ENCODE results near the gene PSMB2. TPM values are rescaled to one million over a fixed set of nuclear protein-coding genes. Genes with fewer than 3 reads are reported as not detected.

PSMB2 gene
- total and polyA plus RNA-seq, 9 donors, result 19.8 to 63.9 (median 60.2) TPM

DNA sequence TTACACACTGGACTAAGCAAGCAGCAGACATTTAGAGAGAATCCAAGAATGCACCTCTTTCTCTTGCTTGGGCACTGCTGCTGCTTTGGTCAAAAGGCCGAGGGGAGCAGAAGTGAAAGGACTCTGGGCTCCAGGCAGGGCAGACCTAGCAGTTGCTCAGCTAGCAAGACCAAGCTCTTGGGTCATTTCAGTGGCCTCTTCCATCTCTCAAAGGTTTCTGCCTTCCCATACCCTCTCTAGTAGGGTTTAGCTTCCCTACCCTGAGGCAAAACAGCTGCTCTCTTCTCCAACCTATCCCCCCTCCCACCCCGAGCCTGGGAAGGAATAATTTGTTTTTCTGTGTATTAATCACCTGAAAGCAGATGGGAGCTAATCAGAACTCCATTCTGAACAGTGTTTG is 42.4 kb downstream of the PSMB2 start:
- Histone ChIP-seq H3K27ac (ENCODE audit: low read length) (no peak overlapping the region), H3K9me3 (replicated peaks; ENCODE audit: control insufficient read depth, low read depth, low read length) (no peaks in the 10 kb centered on the region), H3K27me3 (ENCODE audit: control insufficient read depth, insufficient read depth, low read length) (no peaks in the 10 kb centered on the region), H3K4me3 (ENCODE audit: low read length) (no peak overlapping the region), H3K4me1 (ENCODE audit: control insufficient read depth, insufficient read depth, low read length) (no peaks in the 10 kb centered on the region), H3K36me3 (ENCODE audit: control insufficient read depth, insufficient read depth, low read length) (peaks cover 29% of the 10 kb centered on the region)
- DNase-seq, result no peak
- WGBS (ENCODE audit: insufficient coverage), result 69% methylated on average over 1 of the region's 2 CpGs

DNA sequence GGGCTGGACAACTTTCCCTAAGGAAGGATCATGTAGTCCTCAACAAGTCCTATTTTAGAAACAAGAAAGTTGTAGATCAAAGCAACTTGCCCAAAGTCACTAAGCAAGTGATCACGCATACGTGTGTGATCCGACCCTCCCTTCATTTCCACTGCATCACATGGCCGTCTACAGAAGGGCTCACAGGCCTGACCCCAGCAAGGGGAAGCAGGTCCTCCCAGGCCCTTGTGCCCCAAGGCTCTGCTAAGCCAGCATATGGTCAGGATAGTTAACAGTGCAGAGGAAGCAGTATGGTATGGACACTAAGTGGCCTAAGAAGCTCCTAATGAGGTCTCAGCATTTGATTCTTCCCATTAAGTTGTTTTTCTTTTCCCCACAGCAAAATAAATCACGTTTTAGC is 43.5 kb downstream of the PSMB2 start:
- H3K4me3 ChIP-seq (ENCODE audit: low read length), result no peak overlapping the region
- no peak for DNase-seq
- peaks cover 19% of the 10 kb centered on the region for H3K36me3 ChIP-seq (ENCODE audit: control insufficient read depth, insufficient read depth, low read length)
- no peaks in the 10 kb centered on the region for H3K4me1 ChIP-seq (ENCODE audit: control insufficient read depth, insufficient read depth, low read length)
- WGBS (ENCODE audit: insufficient coverage), result no CpG with 5 or more reads among the region's 5 CpGs
- H3K9me3 ChIP-seq (replicated peaks; ENCODE audit: control insufficient read depth, low read depth, low read length), result no peaks in the 10 kb centered on the region
- no peaks in the 10 kb centered on the region for H3K27me3 ChIP-seq (ENCODE audit: control insufficient read depth, insufficient read depth, low read length)
- no peak overlapping the region for H3K27ac ChIP-seq (ENCODE audit: low read length)

DNA sequence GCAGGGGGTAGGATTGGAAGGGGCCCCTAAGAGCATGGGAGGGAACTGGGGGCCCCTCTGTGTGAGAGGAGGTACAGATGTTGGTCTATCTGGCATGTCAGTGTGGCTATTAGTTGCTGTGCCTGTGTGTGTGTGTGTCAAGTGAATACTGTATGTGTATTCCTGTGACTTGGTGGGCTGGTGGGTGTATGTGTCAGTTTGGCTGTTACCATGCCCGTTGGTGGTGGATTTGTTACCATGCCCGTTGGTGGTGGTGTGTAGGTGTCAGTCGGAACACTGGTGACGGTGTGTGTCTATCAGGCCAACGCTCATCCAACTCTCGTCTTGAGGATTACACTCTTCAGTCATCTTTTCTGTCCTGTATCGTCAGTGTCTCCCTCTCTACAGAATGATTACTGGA is 45.6 kb downstream of the PSMB2 start:
- Histone ChIP-seq H3K27me3 (ENCODE audit: control insufficient read depth, insufficient read depth, low read length) (no peaks in the 10 kb centered on the region), H3K4me3 (ENCODE audit: low read length) (no peak overlapping the region), H3K4me1 (ENCODE audit: control insufficient read depth, insufficient read depth, low read length) (no peaks in the 10 kb centered on the region), H3K36me3 (ENCODE audit: control insufficient read depth, insufficient read depth, low read length) (peaks cover 8% of the 10 kb centered on the region), H3K27ac (ENCODE audit: low read length) (no peak overlapping the region), H3K9me3 (replicated peaks; ENCODE audit: control insufficient read depth, low read depth, low read length) (no peaks in the 10 kb centered on the region)
- 86% methylated on average over 4 of the region's 7 CpGs for WGBS (ENCODE audit: insufficient coverage)
- no peak for DNase-seq

DNA sequence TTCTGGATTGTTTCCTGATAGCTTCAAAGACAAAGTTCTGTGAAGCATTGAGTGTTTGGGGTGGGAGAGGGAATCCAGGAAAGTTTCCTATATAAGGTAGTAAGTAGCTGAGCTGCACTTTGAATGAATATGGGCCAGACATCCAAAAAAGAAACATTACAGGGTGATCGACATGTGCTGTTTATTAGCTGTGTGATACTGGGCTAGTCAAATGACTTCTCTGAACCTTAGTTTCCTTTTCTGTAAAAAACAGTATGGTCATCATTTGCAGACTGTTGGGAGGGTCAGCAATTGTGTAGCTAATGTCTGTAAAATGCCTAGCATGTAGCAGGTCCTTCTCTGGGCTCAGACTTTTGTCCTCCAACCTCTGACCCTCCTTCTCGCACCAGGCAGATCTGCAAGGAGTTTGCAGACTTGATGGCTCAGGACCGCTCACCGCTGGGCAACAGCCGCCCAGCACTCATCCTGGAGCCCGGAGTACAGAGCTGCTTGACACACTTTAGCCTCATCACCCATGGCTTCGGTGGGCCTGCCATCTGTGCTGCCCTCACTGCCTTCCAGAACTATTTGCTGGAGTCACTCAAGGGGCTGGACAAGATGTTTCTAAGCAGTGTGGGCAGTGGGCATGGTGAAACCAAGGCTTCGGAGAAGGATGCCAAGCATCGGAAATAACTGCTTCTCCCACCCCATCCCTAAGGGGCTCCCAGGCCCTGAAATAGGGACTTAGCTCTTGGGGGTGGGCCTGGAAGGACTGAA is 47.1 kb downstream of the PSMB2 start:
- Histone ChIP-seq H3K27ac (ENCODE audit: low read length) (no peak overlapping the region), H3K4me1 (ENCODE audit: control insufficient read depth, insufficient read depth, low read length) (no peaks in the 10 kb centered on the region), H3K36me3 (ENCODE audit: control insufficient read depth, insufficient read depth, low read length) (peaks cover 8% of the 10 kb centered on the region), H3K4me3 (ENCODE audit: low read length) (no peak overlapping the region), H3K9me3 (replicated peaks; ENCODE audit: control insufficient read depth, low read depth, low read length) (no peaks in the 10 kb centered on the region), H3K27me3 (ENCODE audit: control insufficient read depth, insufficient read depth, low read length) (no peaks in the 10 kb centered on the region)
- DNase-seq, result no peak
- WGBS (ENCODE audit: insufficient coverage), result 100% methylated on average over 5 of the region's 9 CpGs

DNA sequence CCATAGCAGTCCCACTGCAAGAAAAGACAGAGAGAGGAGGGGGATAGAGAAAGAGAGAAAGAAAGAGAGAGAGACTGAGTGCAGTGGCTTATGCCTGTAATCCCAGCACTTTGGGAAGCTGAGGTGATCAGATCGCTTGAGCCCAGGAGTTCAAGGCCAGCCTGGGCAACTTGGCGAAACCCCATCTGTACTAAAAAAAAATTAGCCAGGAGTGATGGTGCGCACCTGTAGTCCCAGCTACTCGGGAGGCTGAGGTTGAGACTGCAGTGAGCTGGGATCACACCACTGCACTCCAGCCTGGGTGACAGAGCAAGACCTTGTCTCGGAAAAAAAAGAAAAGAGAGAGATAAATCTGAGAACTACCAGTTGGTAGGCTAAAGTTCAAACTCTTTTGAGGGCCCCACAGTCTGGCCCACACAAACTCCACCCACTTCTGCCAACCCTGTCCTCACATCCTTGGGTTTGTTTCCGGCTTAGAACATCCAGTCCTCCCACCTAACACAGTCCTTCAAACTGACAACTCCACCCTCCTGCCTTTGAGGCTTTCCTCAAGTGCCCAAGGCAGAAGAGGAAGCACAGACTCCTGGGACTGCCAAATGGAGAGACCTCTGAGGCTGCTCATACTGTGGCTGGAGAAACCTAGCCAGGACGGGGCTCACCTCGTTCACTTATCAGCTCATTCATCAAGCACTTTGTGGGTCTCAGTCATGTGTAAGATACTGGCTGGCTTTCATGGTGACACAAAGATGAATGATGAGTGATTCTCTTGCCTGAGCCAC is 48.1 kb downstream of the PSMB2 start:
- Histone ChIP-seq H3K9me3 (replicated peaks; ENCODE audit: control insufficient read depth, low read depth, low read length) (no peaks in the 10 kb centered on the region), H3K4me3 (ENCODE audit: low read length) (no peak overlapping the region), H3K4me1 (ENCODE audit: control insufficient read depth, insufficient read depth, low read length) (no peaks in the 10 kb centered on the region), H3K27ac (ENCODE audit: low read length) (no peak overlapping the region), H3K36me3 (ENCODE audit: control insufficient read depth, insufficient read depth, low read length) (peaks cover 8% of the 10 kb centered on the region), H3K27me3 (ENCODE audit: control insufficient read depth, insufficient read depth, low read length) (no peaks in the 10 kb centered on the region)
- DNase-seq, result no peak
- 77% methylated on average over 4 of the region's 8 CpGs for WGBS (ENCODE audit: insufficient coverage)

DNA sequence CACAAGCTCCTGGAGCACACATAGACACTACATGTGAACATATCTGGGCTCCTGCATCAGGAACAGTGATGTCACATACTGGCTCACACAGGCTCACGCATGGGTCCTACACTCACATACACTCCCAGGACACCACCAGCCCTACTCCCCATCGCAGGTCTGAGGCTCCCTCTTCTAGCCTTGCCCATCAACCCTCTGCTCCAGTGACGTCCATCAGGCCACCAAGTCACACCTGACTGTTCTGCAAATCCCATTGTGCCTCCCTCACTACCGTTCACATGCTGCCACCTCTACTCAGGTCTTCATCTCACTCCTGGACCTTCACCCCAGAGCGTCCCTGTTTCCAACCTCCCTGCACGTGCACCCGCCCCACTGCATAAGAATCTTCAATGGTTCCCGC is 50.1 kb downstream of the PSMB2 start:
- Histone ChIP-seq H3K27ac (ENCODE audit: low read length) (no peak overlapping the region), H3K27me3 (ENCODE audit: control insufficient read depth, insufficient read depth, low read length) (no peaks in the 10 kb centered on the region), H3K4me1 (ENCODE audit: control insufficient read depth, insufficient read depth, low read length) (no peaks in the 10 kb centered on the region), H3K36me3 (ENCODE audit: control insufficient read depth, insufficient read depth, low read length) (peaks cover 4% of the 10 kb centered on the region), H3K4me3 (ENCODE audit: low read length) (no peak overlapping the region), H3K9me3 (replicated peaks; ENCODE audit: control insufficient read depth, low read depth, low read length) (no peaks in the 10 kb centered on the region)
- 80% methylated on average over 4 of the region's 8 CpGs for WGBS (ENCODE audit: insufficient coverage)
- DNase-seq, result no peak

DNA sequence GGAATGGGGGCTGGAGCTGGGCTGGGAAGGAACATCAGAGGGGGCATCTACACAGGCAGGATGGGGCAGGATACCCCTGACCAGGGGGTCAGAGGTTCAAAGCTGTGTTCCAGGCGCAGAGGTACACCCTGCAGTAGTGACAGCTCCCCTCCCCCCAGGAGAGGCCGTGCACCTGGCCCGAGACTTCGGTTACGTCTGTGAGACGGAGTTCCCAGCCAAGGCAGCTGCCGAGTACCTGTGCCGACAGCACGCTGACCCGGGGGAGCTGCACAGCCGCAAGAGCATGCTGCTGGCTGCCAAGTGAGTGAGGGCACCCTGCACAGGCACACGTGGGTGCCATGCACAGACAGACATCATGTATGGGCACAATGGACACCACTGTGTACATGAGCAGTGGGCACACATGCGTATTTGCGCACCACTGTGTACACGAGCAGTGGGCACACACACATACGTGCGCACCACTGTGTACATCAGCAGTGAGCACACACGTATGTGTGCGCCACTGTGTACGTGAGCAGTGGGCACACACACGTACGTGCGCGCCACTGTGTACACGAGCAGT is 50.8 kb downstream of the PSMB2 start:
- Histone ChIP-seq H3K9me3 (replicated peaks; ENCODE audit: control insufficient read depth, low read depth, low read length) (no peaks in the 10 kb centered on the region), H3K4me3 (ENCODE audit: low read length) (no peak overlapping the region), H3K4me1 (ENCODE audit: control insufficient read depth, insufficient read depth, low read length) (no peaks in the 10 kb centered on the region), H3K36me3 (ENCODE audit: control insufficient read depth, insufficient read depth, low read length) (peaks cover 2% of the 10 kb centered on the region), H3K27ac (ENCODE audit: low read length) (no peak overlapping the region), H3K27me3 (ENCODE audit: control insufficient read depth, insufficient read depth, low read length) (no peaks in the 10 kb centered on the region)
- 83% methylated on average over 24 of the region's 25 CpGs for WGBS (ENCODE audit: insufficient coverage)
- DNase-seq, result no peak

DNA sequence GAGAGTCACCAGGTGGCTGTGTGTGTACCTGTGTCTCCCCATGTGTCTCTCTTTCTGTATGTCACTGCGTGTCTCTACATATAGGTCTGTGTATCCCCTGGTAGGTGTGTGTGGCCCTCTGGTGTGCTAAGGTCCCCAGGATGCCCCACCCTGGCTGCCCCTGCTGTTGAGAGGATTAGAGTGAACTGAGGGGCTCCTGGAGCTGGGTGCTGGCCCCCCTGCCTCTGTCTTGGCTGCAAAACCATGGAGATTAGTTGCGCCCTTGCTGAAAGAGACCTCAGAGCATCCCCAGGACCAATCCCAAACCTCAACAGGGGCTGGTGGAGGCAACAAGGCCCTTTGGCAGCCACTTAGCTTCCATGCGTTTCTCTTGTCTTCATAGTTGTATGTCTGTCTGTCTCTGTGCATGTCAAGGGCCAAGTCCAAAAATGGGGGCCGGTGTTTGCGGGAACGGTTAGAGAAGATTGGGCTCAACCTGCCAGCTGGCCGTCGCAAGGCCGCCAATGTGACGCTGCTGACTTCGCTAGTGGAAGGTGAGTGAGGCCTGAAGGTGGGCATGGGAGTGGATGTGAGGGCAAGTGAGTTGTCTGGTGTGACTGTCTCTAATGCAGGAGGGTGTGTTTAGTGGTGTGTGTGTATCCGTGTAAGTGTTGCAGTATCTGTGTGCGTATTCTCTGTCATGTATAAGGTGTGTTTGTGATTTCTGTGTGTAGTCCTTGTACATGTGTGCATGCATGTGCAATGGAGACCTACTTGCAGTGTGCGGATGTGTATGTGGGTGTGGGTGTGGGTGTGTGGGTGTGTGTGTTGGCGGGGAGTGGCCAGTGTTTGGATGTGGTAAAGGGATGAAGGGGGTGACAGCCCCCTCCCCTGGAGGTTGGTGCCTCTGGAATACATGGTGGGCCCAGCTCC is 51.6 kb downstream of the PSMB2 start:
- Histone ChIP-seq H3K4me1 (ENCODE audit: control insufficient read depth, insufficient read depth, low read length) (no peaks in the 10 kb centered on the region), H3K36me3 (ENCODE audit: control insufficient read depth, insufficient read depth, low read length) (no peaks in the 10 kb centered on the region), H3K9me3 (replicated peaks; ENCODE audit: control insufficient read depth, low read depth, low read length) (no peaks in the 10 kb centered on the region), H3K27me3 (ENCODE audit: control insufficient read depth, insufficient read depth, low read length) (no peaks in the 10 kb centered on the region), H3K4me3 (ENCODE audit: low read length) (no peak overlapping the region), H3K27ac (ENCODE audit: low read length) (no peak overlapping the region)
- whole genome bisulfite sequencing (ENCODE audit: insufficient coverage), result 93% methylated on average over 15 of the region's 15 CpGs
- DNase-seq, result no peak

DNA sequence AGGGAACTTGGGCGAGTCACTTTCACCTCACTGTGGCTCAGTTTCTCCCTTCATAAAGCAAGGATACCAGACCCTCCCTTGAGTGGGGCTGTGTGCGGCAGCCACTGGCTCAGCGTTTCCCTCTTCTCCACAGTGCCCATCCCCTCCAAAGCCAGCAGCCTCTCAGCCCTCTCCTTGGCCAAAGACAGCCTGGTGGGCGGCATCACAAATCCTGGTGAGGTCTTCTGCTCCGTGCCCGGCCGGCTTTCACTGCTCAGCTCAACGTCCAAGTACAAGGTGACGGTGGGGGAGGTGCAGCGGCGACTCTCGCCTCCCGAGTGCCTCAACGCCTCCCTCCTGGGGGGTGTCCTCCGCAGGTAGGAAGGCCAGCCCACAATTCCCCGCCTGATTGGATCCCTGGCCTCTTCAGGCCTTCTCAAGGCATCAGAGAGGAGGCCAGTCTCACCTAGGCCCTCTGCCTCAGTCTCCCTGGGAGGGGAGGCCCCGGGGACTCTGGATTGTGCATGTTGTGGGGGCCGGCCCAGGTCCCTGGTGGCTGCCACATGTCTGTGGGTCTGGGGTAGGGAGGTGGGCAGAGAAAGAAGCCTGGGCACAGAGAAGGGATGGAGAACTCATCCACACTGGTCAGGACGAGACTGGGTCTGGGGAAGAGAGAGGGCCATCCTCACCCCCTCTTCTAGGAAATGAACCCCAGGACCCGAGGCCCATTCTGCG is 53.0 kb downstream of the PSMB2 start:
- Histone ChIP-seq H3K27me3 (ENCODE audit: control insufficient read depth, insufficient read depth, low read length) (no peaks in the 10 kb centered on the region), H3K4me1 (ENCODE audit: control insufficient read depth, insufficient read depth, low read length) (no peaks in the 10 kb centered on the region), H3K36me3 (ENCODE audit: control insufficient read depth, insufficient read depth, low read length) (no peaks in the 10 kb centered on the region), H3K4me3 (ENCODE audit: low read length) (no peak overlapping the region), H3K27ac (ENCODE audit: low read length) (no peak overlapping the region), H3K9me3 (replicated peaks; ENCODE audit: control insufficient read depth, low read depth, low read length) (no peaks in the 10 kb centered on the region)
- WGBS (ENCODE audit: insufficient coverage), result 34% methylated on average over 14 of the region's 21 CpGs
- DNase-seq, result no peak
